Choroid plexus epithelial cell (primary cell): ENCODE measurements around the gene NELFA.

ENCODE experiments used
- DNase-seq: peaks from one replicate; pipeline ENCODE4 v3.0.0-alpha.2; 2010; ENCODE audit warnings: low read depth
- H3K4me3 ChIP-seq: 2 replicates; pipeline ENCODE4 v1.5.1; 2011; ENCODE audit warnings: low read depth, mild to moderate bottlenecking, control low read depth, low read length, moderate library complexity
- TF ChIP-seq, protein P1 (sequence below): conservative IDR thresholded peaks from 2 replicates; pipeline ENCODE4 v1.5.1; 2011; ENCODE audit warnings: low read depth, mild to moderate bottlenecking, control low read depth, inconsistent platforms, low read length, moderate library complexity

The NELFA gene

DNA sequence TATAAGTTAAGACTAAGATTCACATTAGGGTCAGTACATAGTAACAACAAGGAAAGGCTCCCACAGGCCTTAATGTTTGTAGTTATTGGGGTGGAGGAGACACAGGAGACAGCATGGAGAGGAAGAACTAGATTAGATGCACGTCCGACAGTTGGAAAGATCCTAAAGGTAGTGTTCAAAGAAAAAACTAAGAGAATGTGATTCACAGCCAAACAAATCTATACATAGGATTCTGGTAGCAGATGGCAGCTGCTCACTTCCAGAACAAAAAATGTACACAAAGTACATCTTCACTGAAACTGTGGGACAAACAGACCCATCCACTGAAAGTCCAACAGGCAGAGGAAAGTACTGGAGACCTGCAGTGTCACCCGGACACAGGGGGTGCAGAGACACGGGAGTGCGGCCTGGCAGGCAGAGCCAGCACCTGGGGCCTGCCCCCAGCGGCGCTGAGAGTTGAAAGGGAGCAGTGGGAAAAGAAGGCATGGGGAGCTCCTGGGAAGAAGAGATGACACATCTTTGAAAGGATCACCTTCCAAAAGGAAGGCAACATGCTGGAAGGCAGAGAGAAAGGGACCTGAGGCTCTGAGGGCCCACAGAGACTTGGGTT, 40.0 kb downstream of the NELFA start:
- no peak overlapping the region for H3K4me3 ChIP-seq
- DNase-seq: no peak
- TF ChIP-seq, protein P1, sequence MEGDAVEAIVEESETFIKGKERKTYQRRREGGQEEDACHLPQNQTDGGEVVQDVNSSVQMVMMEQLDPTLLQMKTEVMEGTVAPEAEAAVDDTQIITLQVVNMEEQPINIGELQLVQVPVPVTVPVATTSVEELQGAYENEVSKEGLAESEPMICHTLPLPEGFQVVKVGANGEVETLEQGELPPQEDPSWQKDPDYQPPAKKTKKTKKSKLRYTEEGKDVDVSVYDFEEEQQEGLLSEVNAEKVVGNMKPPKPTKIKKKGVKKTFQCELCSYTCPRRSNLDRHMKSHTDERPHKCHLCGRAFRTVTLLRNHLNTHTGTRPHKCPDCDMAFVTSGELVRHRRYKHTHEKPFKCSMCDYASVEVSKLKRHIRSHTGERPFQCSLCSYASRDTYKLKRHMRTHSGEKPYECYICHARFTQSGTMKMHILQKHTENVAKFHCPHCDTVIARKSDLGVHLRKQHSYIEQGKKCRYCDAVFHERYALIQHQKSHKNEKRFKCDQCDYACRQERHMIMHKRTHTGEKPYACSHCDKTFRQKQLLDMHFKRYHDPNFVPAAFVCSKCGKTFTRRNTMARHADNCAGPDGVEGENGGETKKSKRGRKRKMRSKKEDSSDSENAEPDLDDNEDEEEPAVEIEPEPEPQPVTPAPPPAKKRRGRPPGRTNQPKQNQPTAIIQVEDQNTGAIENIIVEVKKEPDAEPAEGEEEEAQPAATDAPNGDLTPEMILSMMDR: no peak

DNA sequence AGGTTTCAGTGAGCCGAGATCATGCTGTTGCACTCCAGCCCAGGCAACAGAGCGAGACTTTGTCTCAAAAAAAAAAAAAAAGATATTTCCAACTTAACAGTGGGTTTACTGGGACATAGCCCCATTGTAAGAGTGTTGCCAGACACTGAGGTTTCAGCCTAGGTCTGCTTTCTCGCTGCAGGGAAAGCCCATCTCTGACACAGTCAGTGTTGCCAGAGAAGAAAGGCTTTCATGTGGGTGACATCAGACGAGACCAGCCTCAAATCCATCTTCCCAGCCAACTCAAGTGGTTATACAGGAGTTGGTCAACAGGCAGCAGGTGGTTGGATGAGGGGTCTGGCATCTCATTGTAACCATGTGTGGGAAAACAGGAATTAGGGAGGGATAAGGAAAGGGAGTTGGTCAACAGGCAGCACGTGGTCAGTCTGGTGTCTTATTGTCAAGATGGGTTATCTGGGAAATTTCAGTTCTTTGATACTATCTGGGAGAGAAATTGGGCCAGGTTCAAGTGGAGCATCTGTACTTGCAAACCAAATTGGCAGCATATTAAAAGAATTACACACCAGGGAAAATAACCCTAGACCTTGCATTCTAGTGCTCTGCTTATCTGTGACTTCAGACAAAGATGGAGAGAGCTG, 41.1 kb downstream of the NELFA start:
- DNase-seq: no peak
- TF ChIP-seq, protein P1: no peak
- H3K4me3 ChIP-seq: no peak overlapping the region

DNA sequence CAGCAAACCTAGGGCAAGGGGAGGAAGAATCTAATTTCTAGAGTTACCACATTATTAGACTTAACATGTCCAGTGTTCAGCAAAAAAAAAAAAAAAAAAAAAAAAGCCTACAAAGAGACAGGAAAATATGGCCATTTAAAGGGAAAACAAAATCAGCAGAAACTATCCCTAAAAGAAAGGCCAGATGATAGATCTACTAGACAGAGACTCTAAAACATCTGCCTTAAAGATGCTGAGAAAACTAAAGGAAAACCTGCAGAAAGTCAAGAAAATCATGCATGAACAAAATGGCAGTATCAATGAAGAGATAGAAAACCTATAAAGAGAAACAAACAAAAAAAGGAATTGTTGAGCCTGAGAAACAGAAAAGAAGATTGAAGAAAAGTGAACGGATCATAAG, 43.8 kb downstream of the NELFA start:
- H3K4me3 ChIP-seq: no peak overlapping the region
- TF ChIP-seq, protein P1: no peak
- DNase-seq: no peak

DNA sequence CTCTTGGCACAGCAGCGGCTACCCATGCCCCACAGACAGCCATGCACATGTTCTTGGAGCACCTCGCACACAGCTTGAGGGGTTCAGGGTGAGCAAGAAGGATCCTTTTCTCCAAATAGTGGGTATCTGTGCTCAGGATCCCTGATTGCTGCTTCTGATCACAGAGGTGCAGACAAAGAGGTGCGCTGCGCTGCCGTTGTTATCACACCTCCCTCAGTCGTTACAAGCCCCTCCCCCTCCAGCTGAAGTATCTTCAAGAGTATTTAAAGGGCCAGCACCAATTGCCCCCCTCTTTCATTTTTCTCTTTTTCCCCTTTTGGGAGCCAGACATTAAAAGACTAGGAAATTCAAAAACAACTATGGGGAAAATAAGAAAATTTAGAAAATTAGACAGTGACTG, 44.3 kb downstream of the NELFA start:
- no peak for DNase-seq
- H3K4me3 ChIP-seq: no peak overlapping the region
- TF ChIP-seq, protein P1: no peak

DNA sequence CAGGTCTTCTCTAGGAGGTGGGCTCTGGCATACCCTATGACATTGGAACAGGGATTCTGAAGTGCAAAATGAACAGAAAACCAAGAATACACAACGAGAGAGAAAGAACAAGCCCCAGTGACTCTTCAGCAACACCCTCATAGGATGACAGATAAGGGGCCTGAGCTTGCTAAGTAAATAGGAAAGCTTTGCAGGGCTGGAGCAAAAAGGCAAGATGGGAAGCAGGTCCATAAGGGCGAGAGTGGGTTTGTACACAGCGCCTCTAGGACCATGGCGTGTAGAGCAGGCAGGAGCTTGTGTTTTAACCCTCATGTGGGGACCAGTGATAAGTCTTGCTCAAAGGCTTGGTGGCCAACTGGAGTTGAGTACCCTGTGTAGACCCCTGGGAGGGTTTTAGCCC, 45.8 kb downstream of the NELFA start:
- no peak for DNase-seq
- no peak overlapping the region for H3K4me3 ChIP-seq
- TF ChIP-seq, protein P1: no peak

DNA sequence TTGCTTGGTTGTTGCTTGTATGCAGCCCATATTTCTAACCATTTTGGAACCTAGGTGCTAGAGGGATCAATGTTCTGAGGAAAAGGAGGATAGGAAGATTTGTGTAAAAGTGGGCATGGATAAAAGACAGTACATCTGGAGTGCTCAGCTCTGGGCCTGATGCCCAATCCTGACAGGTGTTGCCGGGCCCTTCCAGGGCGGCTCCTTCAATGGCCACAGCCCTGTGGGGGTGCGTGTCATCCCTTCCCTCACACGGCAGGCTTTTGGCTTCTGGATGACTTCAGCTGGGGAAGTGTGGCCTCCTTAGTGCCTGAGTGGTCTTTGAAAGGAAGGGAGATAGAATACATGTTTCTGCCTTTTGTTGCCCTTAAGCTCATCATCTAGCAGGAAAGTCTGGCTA, 47.2 kb downstream of the NELFA start:
- DNase-seq: no peak
- TF ChIP-seq, protein P1: no peak

DNA sequence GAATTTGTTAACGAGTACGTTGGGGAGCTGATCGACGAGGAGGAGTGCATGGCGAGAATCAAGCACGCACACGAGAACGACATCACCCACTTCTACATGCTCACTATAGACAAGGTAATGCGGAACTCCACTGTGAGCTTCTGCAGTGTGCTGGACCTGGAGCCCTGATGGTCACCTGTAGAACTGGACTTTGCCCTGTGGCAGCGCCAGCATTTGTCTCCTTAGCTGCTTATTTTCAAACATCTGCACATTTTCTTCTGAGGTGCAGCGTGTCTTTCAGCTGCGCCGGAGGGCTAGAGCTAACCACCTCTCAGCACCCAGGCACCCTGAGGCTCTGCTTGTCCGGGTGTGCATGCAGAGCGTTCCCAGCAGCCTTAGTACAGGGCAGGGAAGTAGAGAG, 47.7 kb downstream of the NELFA start:
- DNase-seq: no peak
- TF ChIP-seq, protein P1: no peak
- H3K4me3 ChIP-seq: no peak overlapping the region

More for the DNA sequence above, 47.2 kb downstream of the NELFA start:
- no peak overlapping the region for H3K4me3 ChIP-seq
